Spleen (tissue), 13 donors: ENCODE measurements around the gene SOX4. TPM values are rescaled to one million over a fixed set of nuclear protein-coding genes. Genes with fewer than 3 reads are reported as not detected.
"Not testable (repeated sequence)": the region's sequence is repeated elsewhere in the genome, so short reads cannot be mapped to it uniquely, and the experiment has no call there.

Experiments used
- DNase-seq: peaks from one replicate; pipeline ENCODE4 v3.0.0-alpha.2; 2020
- H3K27ac ChIP-seq, 8 donors: fragments of 200-600 bp; sonication (generic) in 7 of 8; 1 replicate in 4 of 8; 2 replicates in 4 of 8; pipeline versions ENCODE4 v1.5.0 to v1.8.0; 2016 to 2021; ENCODE audit warnings: inconsistent platforms in 4 of 8, mild to moderate bottlenecking in 4 of 8, moderate library complexity in 1 of 8
- H3K27me3 ChIP-seq, 7 donors: fragments of 200-600 bp; sonication (generic) in 6 of 7; replicated peaks in 1 of 7; 1 replicate in 4 of 7; 2 replicates in 3 of 7; pipeline versions ENCODE4 v1.5.0 to v1.8.0; 2016 to 2021; ENCODE audit warnings: inconsistent platforms in 3 of 7, mild to moderate bottlenecking in 1 of 7
- H3K36me3 ChIP-seq, 6 donors: fragments of 200-600 bp; sonication (generic) in 5 of 6; 1 replicate in 4 of 6; 2 replicates in 2 of 6; pipeline versions ENCODE4 v1.5.0 to v1.8.0; 2016 to 2021; ENCODE audit warnings: inconsistent platforms in 2 of 6
- H3K4me1 ChIP-seq, 6 donors: fragments of 200-600 bp; sonication (generic) in 5 of 6; 1 replicate in 3 of 6; 2 replicates in 3 of 6; pipeline versions ENCODE4 v1.5.0 to v1.8.0; 2016 to 2021; ENCODE audit warnings: inconsistent platforms in 3 of 6
- H3K4me3 ChIP-seq, 8 donors: fragments of 200-600 bp; sonication (generic) in 7 of 8; 1 replicate in 4 of 8; 2 replicates in 4 of 8; pipeline versions ENCODE4 v1.5.0 to v1.8.0; 2016 to 2021; ENCODE audit warnings: inconsistent platforms in 4 of 8, mild to moderate bottlenecking in 4 of 8, moderate library complexity in 2 of 8
- H3K9me3 ChIP-seq, 8 donors: fragments of 200-600 bp; sonication (generic) in 7 of 8; 1 replicate in 4 of 8; 2 replicates in 4 of 8; pipeline versions ENCODE4 v1.5.0 to v1.8.0; 2016 to 2021; ENCODE audit warnings: inconsistent platforms in 4 of 8
- CTCF ChIP-seq, 11 experiments: fragments of 200-600 bp in 7 of 11; fragments of 450-650 bp in 4 of 11; sonication (generic) in 4 of 11; IDR thresholded peaks in 8 of 11; conservative IDR thresholded peaks in 3 of 11; 1 replicate in 7 of 11; 2 replicates in 4 of 11; pipeline versions ENCODE4 v1.4.0 to v1.8.0; 2016 to 2021; ENCODE audit warnings: antibody characterized with exemption in 11 of 11, inconsistent platforms in 4 of 11, mild to moderate bottlenecking in 1 of 11
- POLR2A ChIP-seq, 3 donors: fragments of 450-650 bp; IDR thresholded peaks; one replicate each; pipeline ENCODE4 v1.5.1; 2017; ENCODE audit warnings: antibody characterized with exemption in 3 of 3, mild to moderate bottlenecking in 1 of 3
- POLR2AphosphoS5 ChIP-seq, 3 donors: sonication (generic); formaldehyde crosslinking; IDR thresholded peaks; one replicate each; pipeline ENCODE4 v1.5.1; 2017; ENCODE audit warnings: antibody characterized with exemption in 3 of 3
- WGBS, 5 donors: extraction: QIAGEN DNeasy Blood & Tissue Kit in 3 of 5; methylation state at CpG; one replicate each; pipeline versions ENCODE4 v1.1.5 to v1.1.7; 2013 to 2018; 5-methylcytosine and 5-hydroxymethylcytosine counted together
- intact Hi-C: fragments of 100-400 bp; cut with DNase I; formaldehyde crosslinking; loops from one replicate; pipeline ENCODE4 v1.15.0; 2023; ENCODE audit warnings: low total_unique reads
- long read RNA-seq, 2 donors: transcript quantifications; one replicate each; lab custom pipeline, GENCODE V29; 2026
- polyA plus RNA-seq, 3 donors: library from polyadenylated mRNA; stranded (reverse); fragments of 200-250 nt; gene quantifications; one replicate each; pipeline ENCODE4 v1.2.1, GENCODE V29; 2013
- total RNA-seq, 7 donors: library from RNA; depleted of rRNA in 3 of 7; stranded (reverse); fragments of >200 nt in 3 of 7; fragmentation: NEBNext Ultra II Directional in 4 of 7; extraction: Animal tissue kit (Norgen Biotek cat#: 25700) in 4 of 7; gene quantifications; one replicate each; pipeline versions ENCODE4 v1.1.0 to v1.2.1, GENCODE V29; 2016 to 2021
- donor health status: healthy with polysubstance abuse.
- donor health status: DM: no; HTN: no; CAD: no; lungs with moderate emphysema.
- donor health status: DM: no; HTN: no; CAD: no.
- donor health status: Bipolar disorder and iron deficiency.
- donor health status: healthy.
- donor health status: DM: no; HTN: no; CAD: no.
- donor health status: DM: yes; HTN: yes; CAD: no.

Gene SOX4
- total RNA-seq, result 10 to 100 TPM in 1 of 7 donors, 1 to 10 TPM in 6; 4.9 to 11.1 (median 8.7) TPM
- polyA plus RNA-seq, result 1 to 10 TPM; 5.1 to 6.2 (median 5.7) TPM
- long read RNA-seq, donor 1, full-length matches to known transcripts, result 178 of 178 reads
- long read RNA-seq, donor 1, partial matches to known transcripts, result 0 of 178 reads
- long read RNA-seq, donor 1, other reads (novel, unspliced or antisense), result 0 of 178 reads
- long read RNA-seq, donor 2, full-length matches to known transcripts, result 209 of 209 reads
- long read RNA-seq, donor 2, partial matches to known transcripts, result 0 of 209 reads
- long read RNA-seq, donor 2, other reads (novel, unspliced or antisense), result 0 of 209 reads

- no peaks in the 10 kb centered on the region for H3K36me3 ChIP-seq
- peak within 1 kb of the TSS; percentile 76 to 88 (median 86) for H3K27ac ChIP-seq
- peak within 1 kb of the TSS; percentile 51 to 87 (median 66) for H3K4me3 ChIP-seq
- peaks cover 0 to 60% (median 5%) of the 10 kb centered on the region in 7 donors for H3K27me3 ChIP-seq
- peak; percentile 92 for DNase-seq
- no peaks in the 10 kb centered on the region for H3K9me3 ChIP-seq
- TF ChIP-seq CTCF (IDR thresholded peaks at IDR 0.05 in 8 of 11, conservative IDR thresholded peaks at IDR 0.05 in 3 of 11), result no peak
- TF ChIP-seq POLR2A (IDR thresholded peaks at IDR 0.05), result peak; percentile 28 to 94 (median 75)
- TF ChIP-seq POLR2AphosphoS5 (IDR thresholded peaks at IDR 0.05), result peak; percentile 47 to 98 (median 90)
- WGBS, 5 donors, result 0% methylated on average over 19 of the region's 19 CpGs
- intact Hi-C loops, result no loop called here
- H3K4me1 ChIP-seq, result peaks cover 4 to 64% (median 44%) of the 10 kb centered on the region in 6 donors
Measured at GRCh38 chr6:21593412-21593926, at the start of gene SOX4. Gene SOX4 (plus strand): TSS chr6:21593751. CDS start chr6:21594535, 784 bp downstream.

- intact Hi-C loops, H3K4me3 ChIP-seq, H3K27ac ChIP-seq, H3K4me1 ChIP-seq, H3K27me3 ChIP-seq, DNase-seq, H3K36me3 ChIP-seq: not testable (repeated sequence)
- WGBS, 5 donors, result 88 to 97% (median 95%) methylated on average over 7 to 27 of the region's 27 CpGs
- H3K9me3 ChIP-seq, result peaks cover 0 to 34% (median 28%) of the 10 kb centered on the region in 8 donors
Measured at GRCh38 chr6:21552286-21552685, 41.3 kb upstream of the SOX4 start.

- no peaks in the 10 kb centered on the region for H3K36me3 ChIP-seq
- TF ChIP-seq CTCF (IDR thresholded peaks at IDR 0.05 in 8 of 11, conservative IDR thresholded peaks at IDR 0.05 in 3 of 11) (no peak), POLR2A (IDR thresholded peaks at IDR 0.05) (no peak), POLR2AphosphoS5 (IDR thresholded peaks at IDR 0.05) (no peak)
- no peaks in the 10 kb centered on the region for H3K27me3 ChIP-seq
- DNase-seq, result no peak
- no peak overlapping the region for H3K27ac ChIP-seq
- WGBS, 5 donors, result 78 to 97% (median 84%) methylated on average over 5 of the region's 5 CpGs
- no peak overlapping the region for H3K4me3 ChIP-seq
- no peaks in the 10 kb centered on the region for H3K4me1 ChIP-seq
- intact Hi-C loops, result no loop called here
- H3K9me3 ChIP-seq, result peaks cover 0 to 18% (median 15%) of the 10 kb centered on the region in 8 donors
Measured at GRCh38 chr6:21554286-21554685, 39.3 kb upstream of the SOX4 start.

GRCh38 chr6:21555197-21555596 is 38.4 kb upstream of the SOX4 start:
- H3K27ac ChIP-seq, result no peak overlapping the region
- H3K4me3 ChIP-seq, result no peak overlapping the region
- H3K27me3 ChIP-seq, result no peaks in the 10 kb centered on the region
- 74 to 92% (median 80%) methylated on average over 5 of the region's 5 CpGs for WGBS, 5 donors
- intact Hi-C loops, result no loop called here
- H3K4me1 ChIP-seq, result no peaks in the 10 kb centered on the region
- TF ChIP-seq POLR2A (IDR thresholded peaks at IDR 0.05) (no peak), POLR2AphosphoS5 (IDR thresholded peaks at IDR 0.05) (no peak), CTCF (IDR thresholded peaks at IDR 0.05 in 8 of 11, conservative IDR thresholded peaks at IDR 0.05 in 3 of 11) (no peak)
- DNase-seq, result no peak
- no peaks in the 10 kb centered on the region for H3K36me3 ChIP-seq
- H3K9me3 ChIP-seq, result peaks cover 0 to 8% (median 6%) of the 10 kb centered on the region in 8 donors
